Measurements from ENCODE around the gene SKOR1.
A peak's percentile ranks its signal among the peaks of the same experiment; 100 is the strongest.

The SKOR1 gene

DNA sequence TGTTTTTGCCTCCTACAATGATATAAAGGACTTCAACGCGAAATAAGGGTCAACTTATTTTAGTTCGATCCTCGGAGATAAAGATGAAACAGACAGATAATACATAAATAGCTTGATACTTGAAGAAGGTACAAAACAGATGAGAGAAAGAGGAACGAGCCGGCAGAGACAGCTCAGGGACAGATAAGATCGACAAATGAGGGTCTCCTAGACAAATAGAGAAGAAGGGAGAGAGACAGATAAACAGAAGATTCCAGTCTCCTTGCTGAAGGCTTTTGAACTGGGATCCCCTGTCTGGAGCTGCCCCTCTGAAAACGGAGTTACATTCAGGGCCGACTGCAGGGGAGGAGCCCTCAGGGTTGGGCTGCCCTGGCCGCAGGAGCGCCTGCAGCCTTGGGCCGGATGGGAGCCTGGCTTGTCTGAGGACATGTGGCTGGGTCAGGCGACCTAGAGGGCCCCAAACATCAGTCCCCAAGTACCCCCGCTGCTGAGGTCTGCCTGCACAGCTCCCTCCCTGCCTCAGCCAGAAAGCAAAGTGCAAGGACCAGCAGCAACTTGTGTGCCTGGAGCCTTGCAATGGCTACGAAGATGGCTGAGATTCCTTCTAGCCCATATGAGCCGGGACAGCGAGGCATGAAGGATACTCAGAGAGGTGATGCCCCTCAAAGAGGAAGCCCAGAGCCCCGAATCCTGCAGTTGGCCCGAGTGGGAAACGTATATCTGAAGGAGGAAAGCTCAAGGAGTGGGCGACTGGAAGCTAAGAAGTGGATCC is 926 bp upstream of the SKOR1 start:
- Histone ChIP-seq H3K27me3 (ENCODE audit: control insufficient read depth in 2 of 2, insufficient read depth in 2 of 2, low read length in 2 of 2) (peaks cover 51 to 85% of the 10 kb centered on the region in 2 donors), H3K4me3 (ENCODE audit: low read length in 2 of 2) (no peak overlapping the region), H3K4me1 (ENCODE audit: control insufficient read depth in 2 of 2, insufficient read depth in 2 of 2, low read length in 2 of 2) (peaks cover 11 to 18% of the 10 kb centered on the region in 2 donors), H3K27ac (ENCODE audit: low read depth in 2 of 2, low read length in 2 of 2) (no peak overlapping the region), H3K9ac (ENCODE audit: low read depth in 1 of 2, low read length in 2 of 2) (no peak overlapping the region), H3K9me3 (ENCODE audit: control insufficient read depth in 2 of 2, low read length in 2 of 2) (no peaks in the 10 kb centered on the region), H3K36me3 (ENCODE audit: control insufficient read depth in 2 of 2, insufficient read depth in 2 of 2, low read length in 2 of 2) (no peaks in the 10 kb centered on the region)

DNA sequence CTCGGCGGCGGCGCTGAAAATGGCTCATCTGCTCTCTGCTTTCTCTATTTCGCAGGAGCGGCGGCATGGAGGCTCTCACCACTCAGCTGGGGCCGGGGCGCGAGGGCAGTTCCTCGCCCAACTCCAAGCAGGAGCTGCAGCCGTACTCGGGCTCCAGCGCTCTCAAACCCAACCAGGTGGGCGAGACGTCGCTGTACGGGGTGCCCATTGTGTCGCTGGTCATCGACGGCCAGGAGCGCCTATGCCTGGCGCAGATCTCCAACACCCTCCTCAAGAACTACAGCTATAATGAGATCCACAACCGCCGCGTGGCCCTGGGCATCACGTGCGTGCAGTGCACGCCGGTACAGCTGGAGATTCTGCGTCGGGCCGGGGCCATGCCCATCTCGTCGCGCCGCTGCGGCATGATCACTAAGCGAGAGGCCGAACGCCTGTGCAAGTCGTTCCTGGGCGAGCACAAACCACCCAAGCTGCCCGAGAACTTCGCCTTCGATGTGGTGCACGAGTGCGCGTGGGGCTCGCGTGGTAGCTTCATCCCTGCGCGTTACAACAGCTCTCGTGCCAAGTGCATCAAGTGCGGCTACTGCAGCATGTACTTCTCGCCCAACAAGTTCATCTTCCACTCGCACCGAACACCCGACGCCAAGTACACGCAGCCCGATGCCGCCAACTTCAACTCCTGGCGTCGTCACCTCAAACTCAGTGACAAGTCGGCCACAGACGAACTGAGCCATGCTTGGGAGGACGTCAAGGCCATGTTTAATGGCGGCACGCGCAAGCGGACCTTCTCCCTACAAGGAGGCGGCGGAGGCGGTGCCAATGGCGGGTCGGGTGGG is 790 bp downstream of the SKOR1 start:
- Histone ChIP-seq H3K9me3 (ENCODE audit: control insufficient read depth in 2 of 2, low read length in 2 of 2) (no peaks in the 10 kb centered on the region), H3K27me3 (ENCODE audit: control insufficient read depth in 2 of 2, insufficient read depth in 2 of 2, low read length in 2 of 2) (peaks cover 53 to 85% of the 10 kb centered on the region in 2 donors), H3K4me3 (ENCODE audit: low read length in 2 of 2) (no peak overlapping the region), H3K27ac (ENCODE audit: low read depth in 2 of 2, low read length in 2 of 2) (no peak overlapping the region), H3K4me1 (ENCODE audit: control insufficient read depth in 2 of 2, insufficient read depth in 2 of 2, low read length in 2 of 2) (peaks cover 11 to 18% of the 10 kb centered on the region in 2 donors), H3K36me3 (ENCODE audit: control insufficient read depth in 2 of 2, insufficient read depth in 2 of 2, low read length in 2 of 2) (no peaks in the 10 kb centered on the region), H3K9ac (ENCODE audit: low read depth in 1 of 2, low read length in 2 of 2) (no peak overlapping the region)

DNA sequence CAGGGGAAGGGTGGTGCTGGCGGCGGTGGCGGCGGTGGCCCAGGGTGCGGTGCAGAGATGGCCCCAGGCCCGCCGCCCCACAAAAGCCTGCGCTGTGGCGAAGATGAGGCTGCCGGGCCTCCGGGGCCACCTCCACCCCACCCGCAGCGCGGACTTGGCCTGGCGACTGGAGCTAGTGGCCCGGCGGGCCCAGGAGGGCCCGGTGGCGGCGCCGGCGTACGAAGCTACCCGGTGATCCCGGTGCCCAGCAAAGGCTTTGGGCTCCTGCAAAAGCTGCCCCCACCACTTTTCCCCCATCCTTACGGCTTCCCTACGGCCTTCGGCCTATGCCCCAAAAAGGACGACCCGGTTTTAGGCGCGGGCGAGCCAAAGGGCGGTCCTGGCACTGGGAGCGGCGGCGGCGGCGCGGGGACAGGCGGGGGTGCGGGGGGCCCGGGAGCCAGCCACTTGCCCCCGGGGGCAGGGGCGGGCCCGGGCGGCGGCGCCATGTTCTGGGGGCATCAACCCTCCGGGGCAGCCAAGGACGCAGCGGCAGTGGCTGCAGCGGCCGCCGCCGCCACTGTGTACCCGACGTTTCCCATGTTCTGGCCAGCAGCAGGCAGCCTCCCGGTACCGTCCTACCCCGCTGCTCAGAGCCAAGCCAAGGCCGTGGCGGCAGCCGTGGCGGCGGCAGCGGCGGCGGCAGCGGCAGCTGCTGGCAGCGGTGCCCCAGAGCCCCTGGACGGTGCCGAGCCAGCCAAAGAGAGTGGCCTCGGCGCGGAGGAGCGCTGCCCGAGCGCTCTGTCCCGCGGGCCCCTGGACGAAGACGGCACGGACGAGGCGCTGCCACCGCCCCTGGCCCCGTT is 1.6 kb downstream of the SKOR1 start:
- Histone ChIP-seq H3K4me3 (ENCODE audit: low read length in 2 of 2) (no peak overlapping the region), H3K27me3 (ENCODE audit: control insufficient read depth in 2 of 2, insufficient read depth in 2 of 2, low read length in 2 of 2) (peaks cover 51 to 83% of the 10 kb centered on the region in 2 donors), H3K36me3 (ENCODE audit: control insufficient read depth in 2 of 2, insufficient read depth in 2 of 2, low read length in 2 of 2) (no peaks in the 10 kb centered on the region), H3K4me1 (ENCODE audit: control insufficient read depth in 2 of 2, insufficient read depth in 2 of 2, low read length in 2 of 2) (peaks cover 11 to 18% of the 10 kb centered on the region in 2 donors), H3K27ac (ENCODE audit: low read depth in 2 of 2, low read length in 2 of 2) (no peak overlapping the region), H3K9ac (ENCODE audit: low read depth in 1 of 2, low read length in 2 of 2) (no peak overlapping the region), H3K9me3 (ENCODE audit: control insufficient read depth in 2 of 2, low read length in 2 of 2) (no peaks in the 10 kb centered on the region)

DNA sequence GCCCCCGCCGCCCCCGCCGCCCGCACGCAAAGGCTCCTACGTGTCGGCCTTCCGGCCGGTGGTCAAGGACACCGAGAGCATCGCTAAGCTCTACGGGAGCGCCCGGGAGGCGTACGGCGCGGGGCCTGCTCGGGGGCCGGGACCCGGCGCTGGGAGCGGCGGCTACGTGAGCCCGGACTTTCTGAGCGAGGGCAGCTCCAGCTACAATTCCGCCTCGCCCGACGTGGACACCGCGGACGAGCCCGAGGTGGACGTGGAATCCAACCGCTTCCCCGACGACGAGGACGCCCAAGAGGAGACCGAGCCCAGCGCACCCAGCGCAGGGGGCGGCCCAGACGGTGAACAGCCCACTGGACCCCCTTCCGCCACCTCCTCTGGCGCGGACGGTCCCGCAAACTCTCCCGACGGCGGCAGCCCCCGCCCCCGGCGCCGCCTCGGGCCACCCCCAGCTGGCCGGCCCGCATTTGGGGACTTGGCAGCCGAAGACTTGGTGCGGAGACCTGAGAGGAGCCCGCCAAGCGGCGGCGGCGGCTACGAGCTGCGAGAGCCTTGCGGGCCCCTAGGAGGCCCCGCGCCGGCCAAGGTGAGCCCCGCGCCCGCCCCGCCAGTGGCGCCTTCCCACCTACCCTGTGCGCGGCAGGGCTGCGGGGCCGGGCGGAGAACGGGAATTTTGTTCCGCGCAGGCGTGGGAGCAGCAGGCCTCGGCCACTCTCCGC is 2.4 kb downstream of the SKOR1 start:
- Histone ChIP-seq H3K9me3 (ENCODE audit: control insufficient read depth in 2 of 2, low read length in 2 of 2) (no peaks in the 10 kb centered on the region), H3K9ac (ENCODE audit: low read depth in 1 of 2, low read length in 2 of 2) (no peak overlapping the region), H3K27me3 (ENCODE audit: control insufficient read depth in 2 of 2, insufficient read depth in 2 of 2, low read length in 2 of 2) (peaks cover 52 to 83% of the 10 kb centered on the region in 2 donors), H3K4me1 (ENCODE audit: control insufficient read depth in 2 of 2, insufficient read depth in 2 of 2, low read length in 2 of 2) (peaks cover 14 to 20% of the 10 kb centered on the region in 2 donors), H3K4me3 (ENCODE audit: low read length in 2 of 2) (no peak overlapping the region), H3K27ac (ENCODE audit: low read depth in 2 of 2, low read length in 2 of 2) (no peak overlapping the region), H3K36me3 (ENCODE audit: control insufficient read depth in 2 of 2, insufficient read depth in 2 of 2, low read length in 2 of 2) (no peaks in the 10 kb centered on the region)

DNA sequence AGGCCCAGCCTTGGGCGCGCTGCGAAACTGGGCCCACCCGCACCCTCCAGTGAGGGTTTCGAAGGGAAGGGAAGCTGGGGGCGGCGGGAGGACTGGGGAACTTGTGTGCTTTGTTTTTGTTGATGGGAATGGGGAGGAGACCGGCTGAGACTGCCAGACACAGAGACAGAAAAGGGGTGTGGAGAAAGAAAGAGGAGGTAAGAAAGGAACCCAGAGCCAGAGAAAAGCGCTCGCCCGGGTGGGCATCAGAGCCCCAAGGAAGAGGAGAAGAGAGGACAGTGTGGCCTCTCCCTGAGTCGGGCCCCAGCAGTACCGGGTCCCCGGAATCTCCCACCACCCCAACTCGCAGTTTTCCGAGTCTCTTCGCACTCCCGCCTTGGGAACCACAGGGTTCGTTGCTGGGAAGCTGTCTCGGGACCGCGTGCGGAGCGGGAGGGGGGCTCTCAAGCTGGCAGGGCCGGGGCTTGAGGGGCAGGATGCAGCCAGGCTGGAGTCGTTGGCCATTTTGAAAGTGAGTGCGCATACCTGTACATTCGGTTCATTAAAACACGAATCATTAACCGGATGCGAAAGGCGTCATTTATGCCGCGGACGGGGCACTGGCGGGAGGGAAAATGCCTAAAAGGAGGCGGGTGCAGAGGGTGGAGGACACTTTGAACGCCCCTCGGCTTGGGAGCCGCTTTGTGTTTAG is 3.1 kb downstream of the SKOR1 start:
- Histone ChIP-seq H3K4me3 (ENCODE audit: low read length in 2 of 2) (peak overlapping the region in 1 of 2 donors; percentile 5), H3K27ac (ENCODE audit: low read depth in 2 of 2, low read length in 2 of 2) (no peak overlapping the region), H3K27me3 (ENCODE audit: control insufficient read depth in 2 of 2, insufficient read depth in 2 of 2, low read length in 2 of 2) (peaks cover 57 to 85% of the 10 kb centered on the region in 2 donors), H3K4me1 (ENCODE audit: control insufficient read depth in 2 of 2, insufficient read depth in 2 of 2, low read length in 2 of 2) (peaks cover 16 to 20% of the 10 kb centered on the region in 2 donors), H3K9me3 (ENCODE audit: control insufficient read depth in 2 of 2, low read length in 2 of 2) (no peaks in the 10 kb centered on the region), H3K36me3 (ENCODE audit: control insufficient read depth in 2 of 2, insufficient read depth in 2 of 2, low read length in 2 of 2) (no peaks in the 10 kb centered on the region), H3K9ac (ENCODE audit: low read depth in 1 of 2, low read length in 2 of 2) (no peak overlapping the region)

DNA sequence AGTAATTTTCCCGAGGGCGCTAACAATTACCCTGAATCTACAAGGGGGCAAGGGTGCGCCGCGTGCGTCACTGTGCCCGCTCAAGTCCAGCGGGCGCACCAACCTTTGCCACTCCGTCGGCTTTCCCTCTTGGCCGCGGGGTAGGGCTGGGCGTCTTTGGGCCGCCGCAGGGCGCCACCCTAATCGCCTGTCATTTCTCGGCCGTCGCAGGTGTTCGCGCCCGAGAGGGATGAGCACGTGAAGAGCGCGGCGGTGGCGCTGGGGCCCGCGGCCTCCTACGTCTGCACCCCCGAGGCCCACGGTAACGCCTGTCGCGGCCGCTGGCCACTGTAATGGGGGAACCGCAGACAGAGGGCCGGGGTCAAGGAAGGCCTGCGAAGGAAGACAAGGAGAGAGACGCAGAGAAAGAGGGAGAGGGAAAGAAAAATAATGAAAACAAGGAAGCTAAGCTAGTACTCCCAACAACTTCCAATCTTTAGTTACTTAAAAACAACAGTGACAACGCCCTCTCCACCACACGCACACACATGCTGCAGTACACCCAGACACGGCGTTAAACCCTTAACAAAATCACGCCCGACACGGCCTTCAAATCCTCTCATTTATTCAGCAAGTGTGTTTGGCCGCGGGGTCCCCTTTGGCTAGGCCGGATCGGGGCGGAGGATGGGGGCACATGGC is 3.8 kb downstream of the SKOR1 start:
- Histone ChIP-seq H3K27me3 (ENCODE audit: control insufficient read depth in 2 of 2, insufficient read depth in 2 of 2, low read length in 2 of 2) (peaks cover 63 to 85% of the 10 kb centered on the region in 2 donors), H3K9me3 (ENCODE audit: control insufficient read depth in 2 of 2, low read length in 2 of 2) (no peaks in the 10 kb centered on the region), H3K9ac (ENCODE audit: low read depth in 1 of 2, low read length in 2 of 2) (no peak overlapping the region), H3K36me3 (ENCODE audit: control insufficient read depth in 2 of 2, insufficient read depth in 2 of 2, low read length in 2 of 2) (no peaks in the 10 kb centered on the region), H3K4me1 (ENCODE audit: control insufficient read depth in 2 of 2, insufficient read depth in 2 of 2, low read length in 2 of 2) (peaks cover 23 to 27% of the 10 kb centered on the region in 2 donors), H3K27ac (ENCODE audit: low read depth in 2 of 2, low read length in 2 of 2) (no peak overlapping the region), H3K4me3 (ENCODE audit: low read length in 2 of 2) (no peak overlapping the region)

DNA sequence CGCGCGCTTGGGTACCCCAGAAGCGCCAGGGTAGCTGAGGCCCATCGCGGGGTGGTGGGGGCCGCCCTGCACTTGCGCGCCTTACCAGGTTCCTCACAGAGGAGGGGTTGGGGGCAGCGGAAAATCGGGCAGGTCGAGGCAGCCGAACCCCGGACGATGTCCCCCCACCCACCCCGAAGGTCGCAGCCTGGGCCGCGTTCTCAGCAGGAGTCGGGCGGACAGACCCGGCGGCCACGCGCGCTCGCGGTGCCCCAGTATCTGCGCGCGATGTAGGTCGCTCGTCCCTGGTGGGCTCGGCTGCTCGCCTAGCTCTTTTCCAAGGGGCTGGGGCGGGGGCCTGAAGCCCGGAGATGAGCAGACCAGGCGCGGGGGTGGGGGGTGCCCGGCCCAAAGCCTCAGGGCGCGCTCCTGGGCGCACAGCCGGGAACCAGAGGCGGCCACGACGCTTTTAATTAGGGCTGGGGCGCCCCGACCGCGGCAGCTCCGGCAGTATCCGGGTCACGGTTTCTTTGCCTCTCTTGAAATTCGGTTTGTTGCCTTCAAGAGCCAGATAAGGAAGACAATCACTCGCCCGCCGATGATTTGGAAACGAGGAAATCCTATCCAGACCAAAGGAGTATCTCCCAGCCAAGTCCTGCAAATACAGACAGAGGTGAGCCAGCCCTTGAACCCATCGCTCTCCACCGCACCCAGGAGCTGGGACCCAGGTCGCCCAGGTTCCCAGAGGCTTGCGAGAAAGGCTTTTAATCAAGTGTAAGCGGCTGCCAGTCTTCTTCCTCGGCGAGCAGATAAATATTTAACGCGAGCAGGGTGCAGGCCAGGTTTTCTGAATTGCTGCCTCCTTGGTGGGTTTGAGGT is 4.6 kb downstream of the SKOR1 start:
- H3K4me1 ChIP-seq (ENCODE audit: control insufficient read depth in 2 of 2, insufficient read depth in 2 of 2, low read length in 2 of 2), result peaks cover 30 to 33% of the 10 kb centered on the region in 2 donors
- peaks cover 63 to 85% of the 10 kb centered on the region in 2 donors for H3K27me3 ChIP-seq (ENCODE audit: control insufficient read depth in 2 of 2, insufficient read depth in 2 of 2, low read length in 2 of 2)
- no peak overlapping the region for H3K9ac ChIP-seq (ENCODE audit: low read depth in 1 of 2, low read length in 2 of 2)
- H3K9me3 ChIP-seq (ENCODE audit: control insufficient read depth in 2 of 2, low read length in 2 of 2), result no peaks in the 10 kb centered on the region
- H3K27ac ChIP-seq (ENCODE audit: low read depth in 2 of 2, low read length in 2 of 2), result no peak overlapping the region
- no peak overlapping the region for H3K4me3 ChIP-seq (ENCODE audit: low read length in 2 of 2)
- no peaks in the 10 kb centered on the region for H3K36me3 ChIP-seq (ENCODE audit: control insufficient read depth in 2 of 2, insufficient read depth in 2 of 2, low read length in 2 of 2)

DNA sequence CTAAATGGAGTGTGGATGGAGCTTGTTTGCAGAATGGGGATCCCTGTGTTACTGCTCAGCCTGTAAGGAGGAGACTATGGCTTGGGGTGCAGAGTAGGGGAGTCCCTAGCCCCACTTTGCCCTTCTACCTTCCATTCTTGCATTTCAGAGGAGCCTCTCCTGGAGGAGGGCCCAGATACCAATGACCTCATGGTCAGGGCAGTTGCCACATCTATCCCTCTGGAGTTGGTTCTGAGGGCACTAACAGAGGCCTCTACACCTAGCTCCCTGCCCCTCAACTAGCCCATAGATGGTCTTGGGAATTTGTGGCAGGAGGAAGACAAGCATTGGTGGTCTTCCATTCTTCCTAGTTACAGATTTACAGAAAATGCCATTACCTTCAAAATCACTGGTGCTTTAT is 6.1 kb downstream of the SKOR1 start:
- Histone ChIP-seq H3K36me3 (ENCODE audit: control insufficient read depth in 2 of 2, insufficient read depth in 2 of 2, low read length in 2 of 2) (no peaks in the 10 kb centered on the region), H3K9me3 (ENCODE audit: control insufficient read depth in 2 of 2, low read length in 2 of 2) (no peaks in the 10 kb centered on the region), H3K4me3 (ENCODE audit: low read length in 2 of 2) (no peak overlapping the region), H3K27me3 (ENCODE audit: control insufficient read depth in 2 of 2, insufficient read depth in 2 of 2, low read length in 2 of 2) (peaks cover 67 to 86% of the 10 kb centered on the region in 2 donors), H3K27ac (ENCODE audit: low read depth in 2 of 2, low read length in 2 of 2) (no peak overlapping the region), H3K9ac (ENCODE audit: low read depth in 1 of 2, low read length in 2 of 2) (no peak overlapping the region), H3K4me1 (ENCODE audit: control insufficient read depth in 2 of 2, insufficient read depth in 2 of 2, low read length in 2 of 2) (peaks cover 37 to 41% of the 10 kb centered on the region in 2 donors)

All from mucosa of rectum (tissue), 2 donors.